Activated CD4-positive, alpha-beta T cell treated with anti-CD3 and anti-CD28 coated beads for 24 hours (primary cell): ENCODE results near the gene PRKX.
"Not testable (repeated sequence)": the region's sequence is repeated elsewhere in the genome, so short reads cannot be mapped to it uniquely, and the experiment has no call there.

ENCODE experiments used
- DNase-seq, 2 donors: peaks; one replicate each; pipeline ENCODE4 v3.0.0-alpha.2; 2020; ENCODE audit warnings: low read depth in 2 of 2

Gene PRKX

DNA sequence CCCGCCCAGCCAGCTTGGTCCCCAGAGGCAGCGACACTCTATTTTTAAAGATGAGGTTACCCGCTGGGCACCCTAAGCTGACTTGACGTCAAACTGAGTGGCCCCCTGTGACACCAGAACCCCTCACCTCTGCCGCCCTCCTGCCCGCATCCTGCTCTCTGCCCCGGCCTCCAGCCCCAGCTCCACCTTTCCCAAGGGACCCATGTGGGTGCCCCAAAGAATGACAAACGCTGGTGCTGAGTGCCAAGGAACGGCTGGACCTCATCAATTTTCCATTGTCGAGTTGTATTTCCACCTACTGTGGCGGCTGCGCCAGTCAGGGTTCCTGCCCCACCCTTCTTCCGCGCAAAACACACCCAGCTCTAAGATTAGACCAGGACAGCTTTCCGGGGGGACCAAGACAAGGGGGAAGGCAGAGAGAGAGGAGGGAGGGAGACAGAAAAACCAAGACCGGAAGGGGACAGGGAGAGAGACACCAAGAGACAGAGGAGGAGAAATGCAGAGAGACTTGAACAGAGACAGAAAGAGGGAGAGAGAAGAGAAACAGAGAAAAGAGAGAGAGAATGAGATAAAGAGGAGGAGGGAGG, 2.0 kb downstream of the PRKX start:
- no peak for DNase-seq

DNA sequence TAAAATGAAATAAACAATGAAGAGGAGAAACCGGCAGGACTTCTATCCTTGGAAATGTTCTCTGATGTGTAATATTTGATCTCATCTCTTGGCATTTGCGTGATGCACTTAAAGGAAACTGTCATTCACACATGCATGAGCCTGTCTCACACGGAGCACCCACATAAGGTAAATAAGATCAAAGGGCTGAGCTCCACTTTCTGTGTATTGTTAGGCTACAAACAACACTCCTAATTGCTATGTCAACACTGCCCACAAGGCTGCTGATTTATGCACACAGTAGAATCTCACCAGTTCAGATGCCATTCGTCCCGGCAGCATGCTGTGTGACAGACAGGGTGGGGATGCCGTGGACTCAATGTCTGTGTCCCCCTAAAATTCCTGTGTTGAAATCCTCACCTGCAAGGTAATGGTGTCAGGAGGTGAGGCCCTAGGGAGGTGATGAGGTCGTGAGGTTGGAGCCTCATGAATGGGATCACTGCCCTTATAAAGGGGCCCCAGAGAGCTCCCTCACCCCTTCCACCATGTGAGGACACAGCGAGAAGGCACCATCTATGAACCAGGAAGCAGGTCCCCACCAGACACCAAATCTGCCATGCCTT, 5.7 kb downstream of the PRKX start:
- not testable (repeated sequence) for DNase-seq

DNA sequence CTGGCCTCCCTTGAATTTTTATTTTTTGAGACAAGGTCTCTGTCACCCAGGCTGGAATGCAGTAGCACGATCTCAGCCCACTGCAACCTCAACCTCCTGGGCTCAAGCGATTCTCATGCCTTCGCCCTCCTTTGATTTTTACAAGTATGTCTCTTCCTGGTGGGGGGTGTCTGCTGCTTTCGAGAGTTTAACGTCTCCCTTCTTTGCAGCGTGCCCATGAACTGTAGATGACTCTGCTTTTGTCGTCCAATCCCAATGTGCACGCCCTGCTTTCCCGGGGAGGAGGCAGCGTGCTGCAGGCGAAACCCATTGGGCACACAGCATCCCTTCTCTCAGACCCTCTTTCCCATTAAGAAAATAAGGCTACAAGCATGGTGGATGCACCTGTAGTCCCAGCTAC, 7.0 kb downstream of the PRKX start:
- DNase-seq, result no peak

DNA sequence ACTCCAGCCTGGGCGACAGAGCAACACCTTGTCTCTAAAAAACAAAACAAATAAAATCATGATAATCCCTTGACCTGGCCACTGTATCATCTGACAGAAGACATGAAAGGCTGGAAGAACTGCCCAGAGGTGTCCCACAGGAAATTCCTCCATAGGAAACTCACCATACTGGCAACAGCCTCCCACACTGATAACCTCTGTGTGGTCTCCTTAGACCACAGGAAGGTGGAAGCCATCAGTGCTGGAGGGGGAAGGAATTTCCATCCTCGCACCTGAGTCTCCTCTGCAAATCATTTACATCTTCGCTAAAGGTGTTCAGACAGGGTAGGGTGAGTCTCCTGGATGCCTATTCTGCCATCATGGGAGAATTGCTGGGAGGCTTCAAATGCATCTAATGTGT, 10.2 kb downstream of the PRKX start:
- not testable (repeated sequence) for DNase-seq

DNA sequence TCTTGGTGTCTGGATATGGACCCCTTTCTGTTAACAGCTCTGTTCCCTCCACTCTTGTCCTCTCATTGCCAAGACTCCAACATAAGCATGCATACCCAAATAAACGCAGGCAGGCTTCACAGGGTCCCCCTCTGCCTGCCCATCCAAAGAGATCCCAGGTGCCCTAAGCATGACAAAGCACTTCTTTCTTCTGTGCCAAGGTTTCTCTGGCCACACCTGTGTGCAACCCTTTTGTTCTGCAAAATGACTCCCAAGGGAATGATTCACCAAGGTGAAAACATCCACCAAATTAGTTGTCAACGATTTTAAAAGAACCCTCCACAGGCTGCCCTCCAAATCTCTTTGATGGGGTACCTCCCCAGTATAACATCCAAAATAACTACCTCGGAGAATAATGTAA, 11.4 kb downstream of the PRKX start:
- not testable (repeated sequence) for DNase-seq

DNA sequence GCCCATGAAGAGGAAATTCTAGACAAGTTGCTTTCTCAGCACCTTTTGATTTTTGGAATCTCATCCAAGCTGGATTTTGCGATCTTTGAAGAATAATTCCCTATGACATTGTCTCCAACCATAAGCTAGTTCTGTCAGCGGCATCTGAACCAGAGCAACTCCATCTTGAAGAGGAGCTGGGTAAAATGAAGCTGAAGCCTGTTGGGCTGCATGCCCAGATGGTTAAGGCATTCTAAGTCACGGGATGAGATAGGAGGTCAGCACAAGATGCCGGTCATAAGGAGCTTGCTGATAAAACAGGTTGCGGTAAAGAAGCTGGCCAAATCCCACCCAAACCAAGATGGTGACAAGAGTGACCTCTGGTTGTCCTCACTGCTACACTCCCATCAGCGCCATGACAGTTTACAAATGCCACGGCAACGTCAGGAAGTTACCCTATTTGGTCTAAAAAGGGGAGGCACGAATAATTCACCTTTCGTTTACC, 12.0 kb downstream of the PRKX start:
- DNase-seq, result not testable (repeated sequence)

DNA sequence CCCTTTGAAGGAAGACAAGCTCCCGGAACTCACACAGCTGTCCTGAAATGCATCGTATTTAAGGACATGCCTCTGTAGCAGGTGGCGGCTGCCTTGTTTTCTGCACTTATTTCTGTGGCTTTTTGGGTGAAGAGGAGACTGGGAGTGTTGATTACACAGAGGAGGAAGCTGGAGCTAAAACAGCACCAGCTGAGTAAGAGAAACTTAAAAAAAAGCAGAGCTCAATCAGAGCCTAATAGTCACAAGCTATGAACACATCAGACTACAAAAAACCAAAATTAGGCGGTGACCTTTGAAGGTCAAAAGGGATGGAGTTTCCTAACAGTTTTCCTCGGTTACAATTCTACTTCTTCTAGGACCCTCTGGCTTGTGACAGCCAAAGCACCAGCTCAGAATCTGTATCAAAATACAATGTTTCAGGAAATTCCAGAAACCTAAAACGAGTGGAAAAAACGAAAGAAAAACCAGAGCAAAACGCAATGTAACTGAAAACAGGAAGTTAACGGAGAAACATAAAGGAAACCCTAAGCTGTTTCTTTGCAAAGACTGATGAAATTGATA, 13.5 kb downstream of the PRKX start:
- no peak for DNase-seq

DNA sequence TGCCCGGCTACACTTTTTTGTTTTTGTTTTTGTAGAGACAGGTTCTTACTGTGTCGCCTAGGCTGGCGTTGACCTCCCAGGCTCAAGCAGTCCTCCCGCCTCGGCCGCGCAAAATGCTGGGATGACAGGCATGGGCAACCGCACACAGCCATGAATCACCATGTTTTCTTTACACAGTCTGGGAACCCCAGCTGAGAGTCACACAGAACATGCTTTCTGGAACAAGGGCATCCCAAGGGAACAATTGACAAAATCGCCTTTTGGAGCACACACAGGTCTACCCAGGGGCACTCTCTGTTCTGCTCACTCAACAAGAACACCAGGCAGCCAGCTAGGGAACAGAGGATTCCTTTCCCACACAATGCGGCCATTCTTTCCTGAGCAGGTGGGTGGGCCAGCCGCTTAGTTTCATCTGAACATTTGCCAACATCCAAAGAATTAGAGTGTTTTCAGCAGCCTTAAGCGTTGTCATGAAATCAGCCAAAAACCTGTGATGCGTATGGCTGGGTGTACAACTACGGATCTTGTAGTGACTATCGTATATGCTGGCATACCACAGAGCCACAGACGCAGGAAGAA, 15.7 kb downstream of the PRKX start:
- no peak for DNase-seq

DNA sequence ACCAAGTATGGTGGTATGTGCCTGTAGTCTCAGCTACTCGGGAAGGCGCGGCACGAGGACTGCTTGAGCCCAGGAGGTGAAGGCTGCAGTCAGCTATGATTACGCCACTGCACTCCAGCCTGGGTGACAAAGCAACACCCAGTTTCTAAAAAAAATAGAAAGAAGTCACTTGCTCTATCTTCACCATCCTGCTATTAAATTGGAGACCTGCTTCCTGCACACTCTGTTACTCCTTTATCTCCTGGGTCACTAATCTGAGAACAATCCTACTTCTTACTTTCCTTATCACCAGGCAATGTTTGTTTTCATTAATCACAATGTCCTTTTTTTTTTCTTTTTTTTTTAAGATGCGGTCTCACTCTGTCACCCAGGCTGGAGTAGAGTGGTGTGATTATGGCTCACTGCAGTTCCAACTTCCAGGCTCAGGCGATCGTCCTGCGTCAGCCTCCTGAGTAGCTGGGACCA, 16.2 kb downstream of the PRKX start:
- DNase-seq, result no peak

DNA sequence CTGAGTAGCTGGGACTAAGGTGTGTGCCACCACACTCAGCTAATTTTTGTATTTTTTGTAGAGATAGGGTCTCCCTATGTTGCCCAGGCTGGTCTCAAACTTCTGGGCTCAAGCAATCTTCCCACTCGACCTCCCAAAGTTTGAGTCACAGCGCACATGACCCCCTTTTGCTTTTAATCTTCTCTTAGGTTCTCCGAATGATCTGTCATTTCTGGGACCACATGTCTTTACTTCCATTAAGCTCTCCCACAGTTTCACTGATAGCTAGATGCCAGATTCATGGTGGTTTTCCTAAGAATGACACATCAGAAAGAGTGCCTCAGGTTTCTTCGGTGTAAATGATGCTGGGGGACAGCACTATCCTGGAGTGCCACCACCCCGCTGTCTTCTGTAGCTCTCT, 17.9 kb downstream of the PRKX start:
- no peak for DNase-seq

DNA sequence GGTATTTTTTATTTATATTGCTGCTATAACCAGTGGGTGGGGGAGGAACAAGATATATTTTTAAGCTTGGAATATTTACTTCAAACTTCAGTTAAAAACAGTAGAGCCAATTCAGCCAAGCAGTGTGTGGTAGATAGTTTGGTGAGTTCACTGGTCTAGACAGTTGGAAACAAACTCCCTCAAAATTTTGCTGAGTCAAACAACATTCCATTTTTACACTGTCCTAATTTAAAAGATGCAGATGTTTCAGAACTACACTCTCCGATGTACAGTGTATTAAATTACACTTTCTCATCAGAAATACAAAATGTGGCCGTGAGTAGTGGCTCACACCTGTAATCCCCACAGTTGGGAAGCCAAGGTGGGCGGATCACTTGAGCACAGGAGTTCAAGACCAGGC, 23.3 kb downstream of the PRKX start:
- DNase-seq, result no peak

DNA sequence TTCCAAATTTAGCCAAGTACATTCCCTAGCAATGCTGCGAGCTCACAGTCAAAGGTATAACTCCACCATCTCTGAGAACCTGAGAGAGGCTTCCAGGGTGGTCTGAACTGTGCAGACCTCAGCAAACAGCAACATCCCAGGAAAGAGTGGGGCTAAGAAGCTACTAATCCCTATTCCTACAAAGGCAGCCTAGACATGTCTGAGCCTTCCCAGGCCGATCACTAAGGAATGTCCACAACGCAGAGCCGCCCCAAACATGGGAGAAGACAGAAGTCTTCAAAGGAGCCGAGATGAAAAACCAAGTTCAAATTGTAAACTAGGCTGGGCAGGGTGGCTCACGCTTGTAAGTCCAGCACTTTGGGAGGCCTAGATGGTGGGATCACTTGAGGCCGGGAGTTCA, 30.2 kb downstream of the PRKX start:
- DNase-seq, result not testable (repeated sequence)

DNA sequence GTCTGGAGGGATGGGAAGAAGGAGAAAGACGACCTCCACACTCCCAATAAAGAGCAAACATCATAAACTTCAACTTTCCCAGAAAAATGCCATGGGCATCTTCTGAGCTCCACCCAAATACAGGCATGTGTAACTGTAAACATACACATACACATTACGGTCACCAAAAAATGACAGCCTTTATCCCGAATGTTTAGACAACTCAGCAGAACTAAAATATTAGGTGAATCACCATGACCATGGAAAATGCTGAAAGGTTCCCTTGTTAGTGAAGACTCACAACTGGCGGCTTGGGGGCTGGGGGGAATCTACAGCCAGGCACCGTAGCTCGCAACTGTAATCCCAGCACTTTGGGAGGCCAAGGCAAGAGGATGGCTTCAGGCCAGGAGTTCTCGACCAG, 33.0 kb downstream of the PRKX start:
- no peak for DNase-seq

DNA sequence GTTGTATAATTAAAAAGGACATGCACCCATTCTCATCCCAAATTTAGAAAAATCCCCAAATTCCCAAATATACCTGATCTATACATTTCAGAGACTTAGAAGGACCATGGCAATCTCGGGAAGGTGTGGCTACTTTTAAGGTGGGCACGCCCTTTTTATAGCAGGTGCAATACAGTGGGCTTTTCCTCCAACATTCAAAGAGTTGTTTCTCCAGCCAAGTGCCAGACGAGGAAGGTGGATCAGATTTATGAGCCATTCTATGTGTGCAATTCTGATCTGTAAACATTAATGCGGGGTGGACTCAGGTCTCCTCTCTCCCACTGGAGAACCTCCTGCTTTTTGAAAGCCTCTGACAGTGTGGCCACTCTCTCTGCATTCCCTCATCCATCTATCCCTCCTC, 33.8 kb downstream of the PRKX start:
- DNase-seq, result no peak

DNA sequence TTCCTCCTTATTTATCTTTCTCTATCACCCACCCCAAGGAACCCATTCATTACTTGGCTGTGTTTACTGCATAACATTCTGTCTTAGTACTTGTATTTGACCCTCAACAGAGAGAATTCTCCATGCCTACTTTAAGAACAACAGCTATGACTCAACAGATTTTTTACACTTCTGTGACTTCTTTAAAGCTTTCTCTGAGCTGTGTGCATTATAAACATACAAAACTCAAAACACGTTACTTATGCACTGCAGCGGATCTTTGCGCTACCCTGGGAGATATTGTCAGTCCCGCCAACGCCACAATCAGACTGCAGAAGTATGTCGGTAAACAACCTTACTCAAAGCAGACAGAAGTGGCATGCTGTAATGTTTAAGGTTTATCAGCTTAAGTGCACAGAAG, 35.1 kb downstream of the PRKX start:
- no peak for DNase-seq

DNA sequence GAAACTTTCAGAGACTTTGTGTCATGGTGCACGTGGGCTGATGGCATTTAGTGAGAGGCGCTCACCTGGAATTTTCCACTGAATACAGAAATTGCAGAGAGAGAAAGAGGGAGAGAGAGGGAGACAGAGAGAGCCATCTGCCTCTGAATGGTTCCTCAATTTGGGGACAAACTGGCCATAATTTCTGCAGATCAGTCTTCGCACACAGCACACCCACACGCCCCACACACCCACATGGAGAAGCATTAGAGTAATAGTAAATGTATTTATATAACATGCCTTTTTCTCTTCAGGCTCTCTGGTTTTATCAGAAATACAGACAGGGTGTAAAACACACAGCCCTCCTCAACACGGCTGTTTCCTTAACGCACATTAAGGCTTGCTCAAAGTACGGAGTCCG, 38.6 kb downstream of the PRKX start:
- DNase-seq, result no peak

DNA sequence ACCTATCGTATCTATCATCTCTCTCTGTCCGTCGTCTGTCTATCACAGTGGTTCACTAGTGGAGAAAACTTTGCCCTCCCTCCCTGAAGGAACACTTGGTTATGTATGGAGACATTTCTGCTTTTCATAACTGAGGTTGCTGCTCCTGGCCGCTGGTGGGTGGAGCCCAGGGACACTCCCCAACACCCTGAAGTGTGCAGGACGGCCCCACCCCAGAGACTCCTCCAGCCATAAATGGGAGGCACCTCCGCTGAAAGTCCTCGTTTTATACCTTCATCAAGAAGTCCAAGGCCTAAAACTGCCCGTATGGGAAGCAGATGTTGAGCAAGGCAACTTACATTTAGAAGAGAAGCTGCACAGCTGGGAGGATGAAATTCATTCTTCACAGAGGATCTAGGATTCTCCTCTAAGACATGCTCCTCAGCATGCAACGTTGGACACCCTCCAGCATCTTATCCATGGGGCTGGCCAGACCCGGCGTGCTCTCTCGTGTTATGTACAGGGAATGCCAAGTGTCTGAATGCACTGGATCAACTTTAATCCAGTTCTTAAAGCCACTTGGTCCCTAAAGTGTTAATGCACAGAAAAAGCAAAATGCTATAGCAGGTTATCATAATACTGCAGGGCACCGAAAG, 43.5 kb downstream of the PRKX start:
- DNase-seq, result no peak

DNA sequence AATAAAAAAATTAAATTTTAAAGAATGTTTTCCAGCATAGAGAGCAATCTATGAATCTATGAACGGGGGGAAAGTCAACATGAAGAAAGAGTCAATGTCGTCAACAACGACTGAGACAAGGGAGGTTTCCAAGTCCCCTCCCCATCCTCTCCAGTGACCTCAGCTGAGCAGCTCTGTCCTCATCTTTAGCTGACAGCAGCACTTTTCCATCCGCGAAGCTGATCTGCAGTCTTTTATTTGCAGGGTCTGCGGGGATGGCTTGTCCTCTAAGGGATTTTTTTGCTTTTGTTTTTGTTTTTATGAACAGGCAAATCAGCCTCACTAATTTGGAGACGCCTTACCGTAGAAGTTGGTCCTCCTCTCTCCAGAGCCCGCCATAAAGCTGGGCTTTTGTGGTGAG, 46.5 kb downstream of the PRKX start:
- no peak for DNase-seq

DNA sequence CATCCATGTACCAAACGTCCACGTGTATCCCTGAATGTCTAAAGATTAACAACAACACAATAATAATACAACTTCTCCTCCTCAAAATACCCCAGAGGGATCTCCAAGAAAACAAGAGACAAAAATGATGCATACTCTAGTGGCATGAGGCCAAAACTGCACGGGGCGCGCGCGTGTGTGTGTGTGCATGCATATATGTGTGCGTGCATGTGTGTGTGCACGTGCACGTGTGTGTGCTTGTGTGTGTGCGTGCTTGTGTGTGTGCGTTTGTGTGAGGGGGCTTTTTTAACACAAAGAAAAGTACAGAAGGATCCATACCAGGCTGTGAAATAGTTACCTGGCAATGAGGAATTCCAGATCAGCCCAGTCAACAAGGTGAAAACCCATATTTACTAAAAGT, 48.5 kb downstream of the PRKX start:
- no peak for DNase-seq

DNA sequence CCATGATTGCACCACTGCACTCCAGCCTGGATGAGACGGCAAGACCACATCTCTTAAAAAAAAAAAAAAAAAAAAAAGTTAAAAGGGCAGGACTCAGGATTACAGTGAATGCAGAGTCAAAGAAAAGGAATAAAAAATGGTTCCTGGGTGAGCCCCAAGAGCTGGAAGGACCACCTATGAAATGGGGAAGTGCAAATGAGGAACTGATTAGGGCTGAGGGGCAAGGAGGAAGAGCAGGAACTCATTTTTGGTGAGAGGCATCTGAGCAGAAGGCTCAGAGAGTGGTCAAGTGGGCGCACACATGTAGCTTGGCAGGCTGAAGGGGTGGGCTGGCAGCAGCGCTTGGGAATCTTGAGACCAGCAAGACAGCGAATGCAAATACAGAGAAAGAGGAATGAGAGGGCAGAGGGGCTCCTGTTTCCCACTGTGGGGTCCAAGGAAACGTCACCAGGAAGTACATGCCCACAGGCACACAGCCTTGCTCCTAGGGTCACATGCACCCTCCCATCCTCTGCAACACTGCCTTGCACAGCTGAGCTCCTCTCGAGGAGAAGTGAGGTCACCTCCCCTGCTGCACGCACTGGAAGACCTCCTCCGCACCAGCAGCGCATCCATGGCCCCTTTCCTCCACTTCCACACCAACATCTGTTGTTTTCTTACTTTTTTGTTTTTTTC, 49.7 kb downstream of the PRKX start:
- DNase-seq, result not testable (repeated sequence)

DNA sequence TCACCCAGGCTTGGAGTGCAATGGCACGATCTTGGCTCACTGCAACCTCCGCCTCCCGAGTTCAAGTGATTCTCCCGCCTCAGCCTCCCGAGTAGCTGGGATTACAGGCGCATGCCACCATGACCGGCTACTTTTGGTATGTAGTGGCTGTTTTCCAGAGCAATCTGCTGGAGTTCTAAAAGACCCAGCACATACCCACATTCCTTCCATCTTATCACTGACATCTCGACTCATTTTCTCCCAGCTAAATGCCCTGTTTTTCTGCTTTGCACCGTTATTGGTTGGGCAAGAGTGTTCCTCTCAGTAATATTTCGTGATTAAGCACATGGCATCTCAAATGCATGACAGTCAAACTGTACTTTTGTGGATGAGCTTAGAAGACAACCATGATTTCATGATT, 53.7 kb downstream of the PRKX start:
- no peak for DNase-seq

DNA sequence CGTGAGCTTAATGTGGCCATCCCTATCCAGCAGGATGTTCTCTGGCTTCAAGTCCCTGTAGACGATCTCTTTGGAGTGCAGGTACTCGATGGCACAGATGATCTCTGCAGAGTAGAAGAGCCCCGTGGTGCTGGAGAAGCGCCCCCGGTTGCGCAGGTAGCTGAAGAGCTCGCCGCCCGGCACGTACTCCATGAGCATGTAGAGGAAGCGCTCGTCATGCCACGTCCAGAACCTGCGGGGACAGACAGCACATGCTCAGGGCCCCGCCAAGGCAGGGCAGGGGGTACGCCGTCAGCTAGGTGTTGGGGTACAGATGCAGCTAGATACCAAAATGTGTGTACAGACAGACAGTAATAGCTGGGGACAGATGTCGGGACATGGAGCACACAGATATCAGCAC, 58.3 kb downstream of the PRKX start:
- DNase-seq, result no peak
